K562 (cell line): ENCODE results near the gene SPARC. TPM values are rescaled to one million over a fixed set of nuclear protein-coding genes. Genes with fewer than 3 reads are reported as not detected.
A peak's percentile ranks its signal among the peaks of the same experiment; 100 is the strongest.

ENCODE experiments used
- ATAC-seq: fragments of 200-7000 bp; cut with Tn5 transposase; 3 replicates; pipeline ENCODE4 v1.9.1; 2020; ENCODE audit warnings: moderate library complexity
- BruUV-seq: library from RNA; stranded (reverse); fragments of 400-500 nt; replicated peaks from 2 replicates; lab custom pipeline; 2021; lab: Mats Ljungman, UMichigan
- CTCF ChIA-PET: fragments of 300-600 bp; formaldehyde crosslinking; extraction: SDS; loops from one replicate; lab custom pipeline; 2021; ENCODE audit warnings: low intra/inter-chr PET ratio; lab: Yijun Ruan, JAX
- POLR2A ChIA-PET: fragments of 300-600, 350-650 bp; sonication (Branson Sonifier 250); formaldehyde crosslinking; extraction: SDS; loops from one replicate; lab custom pipeline; 2021; ENCODE audit warnings: antibody characterized with exemption, inconsistent platforms; lab: Yijun Ruan, JAX
- DNase-seq, 4 experiments: peaks; one replicate each; pipeline versions ENCODE4 v3.0.0 to v3.0.0-alpha.2; 2011 to 2018; ENCODE audit warnings: low spot score in 3 of 4, mixed read lengths in 3 of 4; ENCODE audit errors: extremely low read depth in 1 of 4
- FAIRE-seq: peaks from 2 replicates; lab custom pipeline; 2011; peaks lifted over from hg19 to GRCh38; lab: Jason Lieb, UNC
- H2AFZ ChIP-seq: 2 replicates; pipeline ENCODE4 v1.6.0; 2011; ENCODE audit warnings: low read depth, low read length, control low read depth, inconsistent platforms
- H3K27ac ChIP-seq: fragments of 200-600 bp; 3 replicates; pipeline ENCODE4 v1.8.0; 2011; ENCODE audit warnings: low read depth, mild to moderate bottlenecking, control low read depth, inconsistent platforms, low read length, moderate library complexity, mixed read lengths; ENCODE audit errors: extremely low read depth
- H3K27me3 ChIP-seq, 2 experiments: fragments of 300-600 bp in 1 of 2; 2 replicates in 1 of 2; 3 replicates in 1 of 2; pipeline versions ENCODE4 v1.6.0 to v1.8.0; 2011; ENCODE audit warnings: inconsistent platforms in 2 of 2, low read length in 2 of 2, mild to moderate bottlenecking in 1 of 2, mixed read lengths in 1 of 2, moderate library complexity in 1 of 2; ENCODE audit not compliant: control insufficient read depth in 2 of 2, insufficient read depth in 2 of 2
- H3K36me3 ChIP-seq: fragments of 300-600 bp; 3 replicates; pipeline ENCODE4 v1.8.0; 2011; ENCODE audit warnings: mild to moderate bottlenecking, low read length, inconsistent platforms; ENCODE audit not compliant: control insufficient read depth, insufficient read depth
- H3K4me1 ChIP-seq, 2 experiments: fragments of 200-600 bp in 1 of 2; replicated peaks in 1 of 2; 2 replicates in 1 of 2; 3 replicates in 1 of 2; pipeline versions ENCODE4 v1.5.1 to v1.8.0; 2011; ENCODE audit warnings: inconsistent platforms in 2 of 2, low read length in 2 of 2, mild to moderate bottlenecking in 1 of 2, mixed read lengths in 1 of 2, moderate library complexity in 1 of 2; ENCODE audit not compliant: control insufficient read depth in 2 of 2, insufficient read depth in 2 of 2
- H3K4me2 ChIP-seq: 2 replicates; pipeline ENCODE4 v1.6.1; 2011; ENCODE audit warnings: low read length, control low read depth, inconsistent platforms, mixed read lengths; ENCODE audit not compliant: insufficient read depth
- H3K4me3 ChIP-seq: fragments of 200-600 bp; sonication (generic), shearing (Covaris generic); 2 replicates; pipeline ENCODE4 v1.5.1; 2016; ENCODE audit warnings: control low read depth, inconsistent platforms
- H3K79me2 ChIP-seq: fragments of 200-600 bp; 3 replicates; pipeline ENCODE4 v1.8.0; 2011; ENCODE audit warnings: low read length, inconsistent platforms; ENCODE audit not compliant: control insufficient read depth, insufficient read depth
- H3K9ac ChIP-seq, 2 experiments: 2 replicates each; pipeline versions ENCODE4 v1.6.0 to v1.6.1; 2011; ENCODE audit warnings: low read depth in 2 of 2, low read length in 2 of 2, control low read depth in 1 of 2, inconsistent platforms in 1 of 2, mild to moderate bottlenecking in 1 of 2, mixed read lengths in 1 of 2; ENCODE audit not compliant: insufficient read depth in 1 of 2
- H3K9me1 ChIP-seq: one replicate; pipeline ENCODE4 v1.6.0; 2011; ENCODE audit warnings: inconsistent platforms, mild to moderate bottlenecking, low read length, moderate library complexity; ENCODE audit not compliant: control insufficient read depth, insufficient read depth
- H3K9me3 ChIP-seq: replicated peaks from 2 replicates; pipeline ENCODE4 v1.5.1; 2011; ENCODE audit warnings: low read depth, low read length, inconsistent platforms; ENCODE audit not compliant: control insufficient read depth, insufficient read depth
- H4K20me1 ChIP-seq: replicated peaks from 2 replicates; pipeline ENCODE4 v1.6.1; 2011; ENCODE audit warnings: low read length, inconsistent platforms, mixed read lengths; ENCODE audit not compliant: control insufficient read depth, insufficient read depth
- SMARCA4 ChIP-seq: fragments of 450-650 bp; IDR thresholded peaks from 2 replicates; pipeline ENCODE4 v1.6.1; 2016
- WGBS: fragments of 100-300 bp; shearing (Covaris generic); methylation state at CpG from one replicate; pipeline ENCODE4 v1.1.6; 2016; ENCODE audit warnings: low coverage, mixed read lengths; ENCODE audit not compliant: insufficient coverage; ENCODE audit errors: missing lambda C conversion rate; 5-methylcytosine and 5-hydroxymethylcytosine counted together
- in situ Hi-C: fragments of 300-500 bp; cut with MboI; formaldehyde crosslinking; loops from 4 replicates; pipeline ENCODE4 v1.15.0; 2018; ENCODE audit warnings: inconsistent platforms, mixed read lengths
- intact Hi-C: fragments of 100-400 bp; cut with micrococcal nuclease; formaldehyde crosslinking; loops from 2 replicates; pipeline ENCODE4 v1.14.2; 2022
- polyA plus RNA-seq, 8 experiments: library from polyadenylated mRNA; depleted of rRNA in 4 of 8; stranded (reverse) in 5 of 8; unstranded in 3 of 8; fragments of >200 nt; fragmentation: Nextera tagmentation in 2 of 8; fragmentation: Illumina TruSeq in 1 of 8; extraction: Ambion mirVana in 2 of 8; extraction: Trizol in 1 of 8; gene quantifications; 2 replicates each; pipeline versions ENCODE4 v1.2.1 to v1.2.3, GENCODE V29; 2011 to 2014; ENCODE audit warnings: inconsistent platforms in 1 of 8, missing spikeins in 1 of 8
- total RNA-seq, 7 experiments: library from RNA; depleted of rRNA in 6 of 7; stranded (reverse); fragments of >200 nt in 6 of 7; fragmentation: Illumina TruSeq in 2 of 7; extraction: Trizol in 2 of 7; gene quantifications; 2 replicates each; pipeline versions ENCODE4 v1.2.1 to v1.2.3, GENCODE V29; 2011 to 2021; ENCODE audit warnings: low replicate concordance in 1 of 7
- TF ChIP-seq, protein P1 (sequence below), 2 experiments: IDR thresholded peaks; 2 replicates each; pipeline ENCODE4 v1.6.1; 2011; ENCODE audit warnings: borderline replicate concordance in 1 of 2, control low read depth in 1 of 2, low read depth in 1 of 2, low read length in 1 of 2, mild to moderate bottlenecking in 1 of 2, mixed read lengths in 1 of 2, moderate library complexity in 1 of 2; ENCODE audit not compliant: insufficient read depth in 1 of 2, insufficient read length in 1 of 2, poor library complexity in 1 of 2, severe bottlenecking in 1 of 2; ENCODE audit errors: extremely low read depth in 1 of 2
- TF ChIP-seq, protein P2 (sequence below): sonication (generic); formaldehyde crosslinking; IDR thresholded peaks from 2 replicates; pipeline ENCODE4 v1.9.0; 2022; ENCODE audit warnings: mild to moderate bottlenecking, missing genetic modification reagents

SPARC gene
- total and polyA plus RNA-seq, 9 of the 15 experiments (the other 6 are each of a cell fraction or from before 2014, with no cell fraction given) = 6.1 to 35.6 (median 12.2) TPM

DNA sequence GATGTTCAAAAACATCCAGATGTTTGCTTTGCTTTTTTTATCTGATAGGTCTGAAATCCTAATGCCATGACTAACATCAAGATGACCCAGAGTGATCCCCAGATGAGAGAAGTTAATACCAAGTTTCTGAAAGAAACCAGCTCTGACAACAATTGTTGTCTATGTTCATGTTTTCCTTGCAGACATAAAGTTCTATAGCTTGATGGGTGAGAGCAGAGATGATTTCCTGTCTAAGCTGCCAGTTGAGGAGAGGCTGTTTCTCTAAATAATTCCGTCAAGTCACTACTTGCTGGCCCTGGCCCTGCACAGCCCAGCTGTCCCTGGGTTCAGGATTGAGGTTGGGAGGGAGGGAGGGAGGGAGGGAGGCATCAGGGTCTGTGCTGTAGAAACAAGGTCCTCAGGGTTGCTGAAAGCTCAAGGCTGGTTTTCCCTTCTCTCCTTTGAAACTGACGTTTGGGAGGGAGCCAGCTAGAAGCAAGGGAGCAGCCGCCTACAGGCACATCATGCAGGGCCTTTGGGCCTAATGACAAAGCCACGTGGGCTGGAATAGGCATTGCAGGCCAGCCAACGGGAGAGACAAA, 3.9 kb downstream of the SPARC start:
- POLR2A ChIA-PET = interaction anchor here (0.5 to 1.1 kb wide), 6 partner anchors 9 to 642 kb away, joined by 3 to 4 read pairs (median 3); no protein-coding TSS in a partner anchor
- no peak for ATAC-seq
- Histone ChIP-seq H3K9ac (no peak overlapping the region), H3K36me3 (no peaks in the 10 kb centered on the region), H3K9me1 (no peaks in the 10 kb centered on the region), H3K4me1 (peaks cover 6 to 21% of the 10 kb centered on the region in 2 experiments; a peak in 4 of 5 replicates), H3K79me2 (no peaks in the 10 kb centered on the region), H3K27me3 (peaks cover 12 to 17% of the 10 kb centered on the region in 2 experiments; a peak in 4 of 5 replicates), H2AFZ (peak overlapping the region; percentile 19), H4K20me1 (no peaks in the 10 kb centered on the region), H3K4me3 (no peak overlapping the region)
- no peak for FAIRE-seq
- CTCF ChIA-PET = no interaction called here
- DNase-seq = no peak
- WGBS = 19% methylated on average over 5 of the region's 5 CpGs
- in situ Hi-C loops = no loop called here
- intact Hi-C loops = no loop called here
- no peak for TF ChIP-seq SMARCA4
- TF ChIP-seq, protein P1, sequence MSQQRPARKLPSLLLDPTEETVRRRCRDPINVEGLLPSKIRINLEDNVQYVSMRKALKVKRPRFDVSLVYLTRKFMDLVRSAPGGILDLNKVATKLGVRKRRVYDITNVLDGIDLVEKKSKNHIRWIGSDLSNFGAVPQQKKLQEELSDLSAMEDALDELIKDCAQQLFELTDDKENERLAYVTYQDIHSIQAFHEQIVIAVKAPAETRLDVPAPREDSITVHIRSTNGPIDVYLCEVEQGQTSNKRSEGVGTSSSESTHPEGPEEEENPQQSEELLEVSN (IDR thresholded peaks at IDR 0.05; ENCODE audit: borderline replicate concordance in 1 of 2, extremely low read depth in 1 of 2, insufficient read depth in 1 of 2, insufficient read length in 1 of 2, low read depth in 1 of 2, low read length in 1 of 2, poor library complexity in 1 of 2, severe bottlenecking in 1 of 2) = peak in 1 of 2 experiments; percentile 20
- TF ChIP-seq, protein P2, sequence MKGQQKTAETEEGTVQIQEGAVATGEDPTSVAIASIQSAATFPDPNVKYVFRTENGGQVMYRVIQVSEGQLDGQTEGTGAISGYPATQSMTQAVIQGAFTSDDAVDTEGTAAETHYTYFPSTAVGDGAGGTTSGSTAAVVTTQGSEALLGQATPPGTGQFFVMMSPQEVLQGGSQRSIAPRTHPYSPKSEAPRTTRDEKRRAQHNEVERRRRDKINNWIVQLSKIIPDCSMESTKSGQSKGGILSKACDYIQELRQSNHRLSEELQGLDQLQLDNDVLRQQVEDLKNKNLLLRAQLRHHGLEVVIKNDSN (CRISPR knock-in tag) = peak; percentile 11; the same call in 1 of the 2 replicates
- TF ChIP-seq, all 486 proteins: peak for 2
- BruUV-seq = no TSS peak
- no peaks in the 10 kb centered on the region for H3K9me3 ChIP-seq
- no peak overlapping the region for H3K27ac ChIP-seq
- no peak overlapping the region for H3K4me2 ChIP-seq
